Nephron progenitor cell (in vitro differentiated cells): ENCODE results near the gene GARIN5A.

Experiments
- DNase-seq: peaks from one replicate; pipeline ENCODE4 v3.0.0; 2021
- H3K27ac Mint-ChIP-seq: 2 replicates; pipeline ENCODE4 v1.8.0; 2021; ENCODE audit warnings: mild to moderate bottlenecking, moderate library complexity, mixed read lengths
- H3K27me3 Mint-ChIP-seq: 2 replicates; pipeline ENCODE4 v1.8.0; 2021; ENCODE audit warnings: mild to moderate bottlenecking, low read depth, mixed read lengths; ENCODE audit not compliant: poor library complexity
- H3K36me3 Mint-ChIP-seq: 2 replicates; pipeline ENCODE4 v1.8.0; 2021; ENCODE audit warnings: low read depth, mixed read lengths
- H3K4me1 Mint-ChIP-seq: 2 replicates; pipeline ENCODE4 v1.8.0; 2021; ENCODE audit warnings: mixed read lengths
- H3K4me3 Mint-ChIP-seq: 2 replicates; pipeline ENCODE4 v1.8.0; 2021; ENCODE audit warnings: mild to moderate bottlenecking, moderate library complexity, mixed read lengths
- H3K9me3 Mint-ChIP-seq: 2 replicates; pipeline ENCODE4 v1.8.0; 2021; ENCODE audit warnings: mild to moderate bottlenecking, moderate library complexity, mixed read lengths
- CTCF ChIP-seq: fragments of 200-600 bp; sonication (generic); IDR thresholded peaks from 2 replicates; pipeline ENCODE4 v1.5.0; 2021; ENCODE audit warnings: antibody characterized with exemption

Gene GARIN5A

GRCh38 chr19:50510121-50510670 lies 33.5 kb upstream of the GARIN5A start:
- Mint-ChIP-seq H3K27ac (peak overlapping the region; percentile 84), H3K36me3 (no peaks in the 10 kb centered on the region), H3K27me3 (peaks cover 6% of the 10 kb centered on the region), H3K4me1 (peaks cover 47% of the 10 kb centered on the region), H3K4me3 (peak overlapping the region; percentile 82), H3K9me3 (no peaks in the 10 kb centered on the region)
- DNase-seq: no peak
- no peak for TF ChIP-seq CTCF

- Mint-ChIP-seq H3K4me3 (no peak overlapping the region), H3K4me1 (peaks cover 46% of the 10 kb centered on the region), H3K36me3 (no peaks in the 10 kb centered on the region), H3K27me3 (peaks cover 6% of the 10 kb centered on the region), H3K27ac (peak overlapping the region; percentile 42), H3K9me3 (no peaks in the 10 kb centered on the region)
- no peak for TF ChIP-seq CTCF
- DNase-seq: no peak
Measured at GRCh38 chr19:50509366-50509765, 32.7 kb upstream of the GARIN5A start.

GRCh38 chr19:50508843-50509190 lies 32.2 kb upstream of the GARIN5A start:
- H3K9me3 Mint-ChIP-seq: no peaks in the 10 kb centered on the region
- H3K36me3 Mint-ChIP-seq: no peaks in the 10 kb centered on the region
- peaks cover 6% of the 10 kb centered on the region for H3K27me3 Mint-ChIP-seq
- H3K4me1 Mint-ChIP-seq: peaks cover 41% of the 10 kb centered on the region
- H3K27ac Mint-ChIP-seq: peak overlapping the region; percentile 39
- DNase-seq: no peak
- TF ChIP-seq CTCF: no peak
- no peak overlapping the region for H3K4me3 Mint-ChIP-seq

GRCh38 chr19:50507376-50507775 lies 30.7 kb upstream of the GARIN5A start:
- Mint-ChIP-seq H3K9me3 (no peaks in the 10 kb centered on the region), H3K36me3 (no peaks in the 10 kb centered on the region), H3K27ac (no peak overlapping the region), H3K4me1 (peaks cover 33% of the 10 kb centered on the region), H3K4me3 (no peak overlapping the region), H3K27me3 (peaks cover 3% of the 10 kb centered on the region)
- no peak for DNase-seq
- TF ChIP-seq CTCF: no peak

- H3K4me3 Mint-ChIP-seq: no peak overlapping the region
- H3K4me1 Mint-ChIP-seq: peaks cover 33% of the 10 kb centered on the region
- no peak for DNase-seq
- H3K27me3 Mint-ChIP-seq: peaks cover 3% of the 10 kb centered on the region
- no peaks in the 10 kb centered on the region for H3K9me3 Mint-ChIP-seq
- no peak for TF ChIP-seq CTCF
- no peak overlapping the region for H3K27ac Mint-ChIP-seq
- H3K36me3 Mint-ChIP-seq: no peaks in the 10 kb centered on the region
Measured at GRCh38 chr19:50506700-50507099, 30.1 kb upstream of the GARIN5A start.

- no peak overlapping the region for H3K4me3 Mint-ChIP-seq
- peaks cover 34% of the 10 kb centered on the region for H3K4me1 Mint-ChIP-seq
- no peaks in the 10 kb centered on the region for H3K36me3 Mint-ChIP-seq
- DNase-seq: no peak
- H3K9me3 Mint-ChIP-seq: no peaks in the 10 kb centered on the region
- H3K27ac Mint-ChIP-seq: no peak overlapping the region
- no peak for TF ChIP-seq CTCF
- peaks cover 8% of the 10 kb centered on the region for H3K27me3 Mint-ChIP-seq
Measured at GRCh38 chr19:50505856-50506611, 29.4 kb upstream of the GARIN5A start.
